Neural cell (in vitro differentiated cells): ENCODE data around the gene ZNF761. TPM values are rescaled to one million over a fixed set of nuclear protein-coding genes. Genes with fewer than 3 reads are reported as not detected.
"Not testable (repeated sequence)": the region's sequence is repeated elsewhere in the genome, so short reads cannot be mapped to it uniquely, and the experiment has no call there.

ENCODE experiments used
- H2AFZ ChIP-seq: fragments of 200-600, 300-800 bp; sonication (generic), shearing (Covaris generic); 2 replicates; pipeline ENCODE4 v1.6.0; 2014; ENCODE audit warnings: low read depth, mild to moderate bottlenecking, antibody characterized with exemption, low read length, moderate library complexity
- H3F3A ChIP-seq: fragments of 200-600 bp; shearing (Covaris generic); 2 replicates; pipeline ENCODE4 v1.6.1; 2016; ENCODE audit warnings: mild to moderate bottlenecking, moderate library complexity, mixed read lengths, antibody characterized with exemption, low read length; ENCODE audit not compliant: insufficient read depth, poor library complexity, severe bottlenecking
- H3K27ac ChIP-seq: fragments of 200-600, 300-800 bp; sonication (generic), shearing (Covaris generic); 2 replicates; pipeline ENCODE4 v1.5.1; 2014; ENCODE audit warnings: mild to moderate bottlenecking, low read length, moderate library complexity
- H3K27me3 ChIP-seq: fragments of 300-800, 200-600 bp; sonication (generic), shearing (Covaris generic); 2 replicates; pipeline ENCODE4 v1.6.0; 2014; ENCODE audit warnings: mild to moderate bottlenecking, low read depth, low read length, moderate library complexity; ENCODE audit not compliant: insufficient read depth
- H3K36me3 ChIP-seq: fragments of 300-800, 200-600 bp; sonication (generic), shearing (Covaris generic); 2 replicates; pipeline ENCODE4 v1.5.1; 2014; ENCODE audit warnings: mild to moderate bottlenecking, antibody characterized with exemption, low read length, moderate library complexity; ENCODE audit not compliant: insufficient read depth
- H3K4me2 ChIP-seq: fragments of 300-800, 200-600 bp; sonication (generic), shearing (Covaris generic); 2 replicates; pipeline ENCODE4 v1.6.0; 2014; ENCODE audit warnings: mild to moderate bottlenecking, low read length
- H3K4me3 ChIP-seq: fragments of 300-800, 200-600 bp; sonication (generic), shearing (Covaris generic); 2 replicates; pipeline ENCODE4 v1.5.1; 2014; ENCODE audit warnings: mild to moderate bottlenecking, low read length, moderate library complexity
- H3K79me2 ChIP-seq: fragments of 200-600 bp; shearing (Covaris generic); replicated peaks from 2 replicates; pipeline ENCODE4 v1.6.0; 2014; ENCODE audit warnings: mild to moderate bottlenecking, low read length, moderate library complexity; ENCODE audit not compliant: insufficient read depth
- H3K9ac ChIP-seq: fragments of 300-800, 200-600 bp; sonication (generic), shearing (Covaris generic); 2 replicates; pipeline ENCODE4 v1.6.1; 2016; ENCODE audit warnings: mild to moderate bottlenecking, low read length, mixed read lengths
- H3K9me2 ChIP-seq: fragments of 200-600 bp; shearing (Covaris generic); 2 replicates; pipeline ENCODE4 v1.6.1; 2016; ENCODE audit warnings: mild to moderate bottlenecking, low read length, mixed read lengths; ENCODE audit not compliant: insufficient read depth
- H3K9me3 ChIP-seq: fragments of 200-600, 300-800 bp; sonication (generic), shearing (Covaris generic); 2 replicates; pipeline ENCODE4 v1.6.1; 2016; ENCODE audit warnings: mild to moderate bottlenecking, mixed run types, low read length, moderate library complexity, mixed read lengths
- H4K20me1 ChIP-seq: fragments of 200-600 bp; shearing (Covaris generic); 2 replicates; pipeline ENCODE4 v1.6.1; 2016; ENCODE audit warnings: mild to moderate bottlenecking, mixed run types; ENCODE audit not compliant: insufficient read depth
- EP300 ChIP-seq: fragments of 450-650 bp; conservative IDR thresholded peaks from 2 replicates; pipeline ENCODE4 v1.6.1; 2014; ENCODE audit warnings: antibody characterized with exemption, mild to moderate bottlenecking, moderate library complexity; ENCODE audit not compliant: poor library complexity, severe bottlenecking
- MXI1 ChIP-seq: fragments of 450-650 bp; conservative IDR thresholded peaks from 2 replicates; pipeline ENCODE4 v1.6.1; 2014; ENCODE audit warnings: antibody characterized with exemption, mild to moderate bottlenecking; ENCODE audit not compliant: poor library complexity, severe bottlenecking
- POLR2AphosphoS5 ChIP-seq: IDR thresholded peaks from 2 replicates; pipeline ENCODE4 v1.6.1; 2012
- RAD21 ChIP-seq: fragments of 450-650 bp; conservative IDR thresholded peaks from 2 replicates; pipeline ENCODE4 v1.6.1; 2014; ENCODE audit warnings: antibody characterized with exemption, mild to moderate bottlenecking, moderate library complexity
- SMC3 ChIP-seq: fragments of 450-650 bp; conservative IDR thresholded peaks from 2 replicates; pipeline ENCODE4 v1.6.1; 2014; ENCODE audit warnings: antibody characterized with exemption, mild to moderate bottlenecking, moderate library complexity; ENCODE audit not compliant: poor library complexity
- polyA plus RNA-seq: library from polyadenylated mRNA; depleted of rRNA; stranded (reverse); fragments of >200 nt; gene quantifications from 2 replicates; pipeline ENCODE4 v1.2.3, GENCODE V29; 2014
- TF ChIP-seq, protein P1 (sequence below): fragments of 450-650 bp; IDR thresholded peaks from 2 replicates; pipeline ENCODE4 v1.5.1; 2014; ENCODE audit warnings: antibody characterized with exemption, mild to moderate bottlenecking, moderate library complexity; ENCODE audit not compliant: poor library complexity, severe bottlenecking

ZNF761 gene
- polyA plus RNA-seq, 1 donor from 2014 or later = 16.8 TPM

DNA sequence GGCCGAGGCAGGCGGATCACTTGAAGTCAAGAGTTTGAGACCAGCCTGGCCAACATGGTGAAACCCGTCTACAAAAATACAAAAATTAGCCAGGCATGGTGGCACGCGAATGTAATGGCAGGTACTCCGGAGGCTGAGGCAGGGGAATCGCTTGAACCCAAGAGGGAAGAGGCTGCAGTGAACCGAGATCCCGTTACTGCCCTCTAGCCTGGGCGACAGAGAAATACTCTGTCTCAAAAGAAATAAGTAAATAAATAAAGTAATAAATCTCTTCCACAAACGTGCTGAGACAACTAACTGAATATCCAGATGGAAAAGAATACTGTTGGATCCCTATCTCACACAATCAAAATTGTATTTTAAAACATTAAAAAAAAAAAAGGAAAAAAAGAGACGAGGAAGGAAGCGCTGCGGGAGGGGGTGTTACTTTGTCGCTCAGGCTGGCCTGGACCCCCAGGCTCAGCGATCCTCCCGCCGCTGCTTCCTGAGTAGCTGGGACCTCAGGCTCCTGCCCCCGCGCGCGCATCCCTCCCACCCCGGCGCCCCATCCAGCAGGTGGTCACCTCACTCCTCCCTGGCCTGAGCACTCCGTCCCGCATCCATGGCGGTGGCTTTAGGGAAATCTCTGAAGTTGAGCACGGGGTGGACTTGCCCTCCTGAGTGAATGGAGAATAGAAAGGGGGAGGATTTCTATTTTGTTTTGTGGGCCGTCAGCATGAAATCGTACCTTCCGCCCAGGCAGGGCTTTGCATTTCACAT lies 35.1 kb downstream of the ZNF761 start:
- Histone ChIP-seq H2AFZ (peak overlapping the region; percentile 71), H4K20me1 (no peaks in the 10 kb centered on the region), H3K9me3 (no peaks in the 10 kb centered on the region), H3K79me2 (no peaks in the 10 kb centered on the region), H3K9ac (peak overlapping the region; percentile 75), H3K4me2 (peak overlapping the region; percentile 55), H3K4me3 (peak overlapping the region; percentile 79), H3K9me2 (no peaks in the 10 kb centered on the region), H3K27ac (no peak overlapping the region), H3F3A (no peaks in the 10 kb centered on the region), H3K36me3 (no peaks in the 10 kb centered on the region), H3K27me3 (no peaks in the 10 kb centered on the region)
- no peak for TF ChIP-seq EP300
- TF ChIP-seq, protein P1, sequence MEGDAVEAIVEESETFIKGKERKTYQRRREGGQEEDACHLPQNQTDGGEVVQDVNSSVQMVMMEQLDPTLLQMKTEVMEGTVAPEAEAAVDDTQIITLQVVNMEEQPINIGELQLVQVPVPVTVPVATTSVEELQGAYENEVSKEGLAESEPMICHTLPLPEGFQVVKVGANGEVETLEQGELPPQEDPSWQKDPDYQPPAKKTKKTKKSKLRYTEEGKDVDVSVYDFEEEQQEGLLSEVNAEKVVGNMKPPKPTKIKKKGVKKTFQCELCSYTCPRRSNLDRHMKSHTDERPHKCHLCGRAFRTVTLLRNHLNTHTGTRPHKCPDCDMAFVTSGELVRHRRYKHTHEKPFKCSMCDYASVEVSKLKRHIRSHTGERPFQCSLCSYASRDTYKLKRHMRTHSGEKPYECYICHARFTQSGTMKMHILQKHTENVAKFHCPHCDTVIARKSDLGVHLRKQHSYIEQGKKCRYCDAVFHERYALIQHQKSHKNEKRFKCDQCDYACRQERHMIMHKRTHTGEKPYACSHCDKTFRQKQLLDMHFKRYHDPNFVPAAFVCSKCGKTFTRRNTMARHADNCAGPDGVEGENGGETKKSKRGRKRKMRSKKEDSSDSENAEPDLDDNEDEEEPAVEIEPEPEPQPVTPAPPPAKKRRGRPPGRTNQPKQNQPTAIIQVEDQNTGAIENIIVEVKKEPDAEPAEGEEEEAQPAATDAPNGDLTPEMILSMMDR = peak; percentile 29

DNA sequence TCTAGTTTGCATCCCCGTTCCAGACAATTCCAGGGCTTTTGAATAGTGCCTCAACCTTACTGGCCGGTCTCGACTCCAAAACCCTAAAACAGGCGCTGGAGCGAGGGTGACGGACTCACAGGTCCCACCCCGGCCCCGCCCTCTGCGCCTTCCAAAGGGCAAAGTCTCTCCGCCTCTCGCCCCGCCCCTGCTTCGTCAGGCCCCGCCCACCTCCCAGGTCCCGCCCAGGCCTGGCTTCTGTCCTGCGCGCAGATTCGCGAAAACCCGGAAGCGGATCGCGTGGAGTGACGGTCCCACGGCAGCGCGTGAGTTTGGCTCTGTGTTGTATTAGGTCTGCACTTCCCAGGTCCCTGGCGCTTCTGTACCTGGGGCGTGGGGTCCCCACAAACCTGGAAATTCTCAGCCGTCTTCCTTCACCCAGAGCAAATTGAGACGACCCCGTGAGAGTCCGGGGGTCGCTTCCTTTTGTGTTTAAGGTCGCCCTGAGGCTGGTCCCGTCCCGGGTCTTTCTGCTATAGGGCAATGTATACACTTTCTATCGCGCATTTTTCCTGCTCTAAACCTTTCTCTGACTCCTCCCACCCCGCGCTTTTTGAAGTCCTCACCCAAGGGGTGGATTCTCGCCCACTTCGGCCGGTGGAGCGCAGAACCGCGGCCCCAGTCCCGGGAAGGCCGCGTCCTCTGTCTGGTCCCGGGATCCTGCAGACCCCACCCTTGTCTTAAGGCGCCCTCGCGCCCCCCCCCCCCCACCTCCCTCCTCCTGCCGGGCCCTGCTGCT lies 35.9 kb downstream of the ZNF761 start, which contains the start of gene ZNF813:
TSS of gene ZNF813 (plus strand) at position 249 of the 778 bp plus-strand sequence. CDS start 16,090 bp downstream, outside the sequence.
- no peaks in the 10 kb centered on the region for H4K20me1 ChIP-seq
- no peaks in the 10 kb centered on the region for H3K36me3 ChIP-seq
- H3K4me2 ChIP-seq = peak within 1 kb of the TSS; percentile 55
- peak within 1 kb of the TSS; percentile 75 for H3K9ac ChIP-seq
- peak within 1 kb of the TSS; percentile 71 for H2AFZ ChIP-seq
- H3K27ac ChIP-seq = peak within 1 kb of the TSS; percentile 72
- peak within 1 kb of the TSS; percentile 79 for H3K4me3 ChIP-seq
- H3K9me3 ChIP-seq = no peaks in the 10 kb centered on the region
- peak; percentile 39 for TF ChIP-seq SMC3
- TF ChIP-seq MXI1 = peak; percentile 77
- TF ChIP-seq RAD21 = no peak
- TF ChIP-seq POLR2AphosphoS5 = peak; percentile 66
- TF ChIP-seq EP300 = peak; percentile 31
- TF ChIP-seq, protein P1 = no peak
- no peaks in the 10 kb centered on the region for H3K9me2 ChIP-seq
- no peaks in the 10 kb centered on the region for H3K79me2 ChIP-seq
- no peaks in the 10 kb centered on the region for H3K27me3 ChIP-seq
- no peaks in the 10 kb centered on the region for H3F3A ChIP-seq

DNA sequence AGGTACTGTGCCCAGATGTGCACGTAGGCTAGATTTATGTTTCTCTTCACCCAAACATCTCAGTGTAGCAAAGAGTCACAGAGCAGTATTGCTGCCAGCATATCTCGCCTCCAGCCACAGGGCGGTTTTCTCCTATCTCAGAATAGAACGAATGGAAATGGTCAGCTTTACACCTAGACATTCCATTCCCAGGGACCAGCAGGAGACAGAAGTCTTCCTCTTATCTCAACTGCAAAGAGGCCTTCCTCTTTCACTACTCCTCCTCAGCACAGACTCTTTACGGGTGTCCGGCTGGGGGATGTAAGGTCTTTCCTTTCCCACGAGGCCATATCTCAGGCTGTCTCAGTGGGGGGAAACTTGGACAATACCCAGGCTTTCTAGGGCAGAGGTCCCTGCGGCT lies 36.8 kb downstream of the ZNF761 start:
- H3F3A ChIP-seq, H3K9me2 ChIP-seq, H4K20me1 ChIP-seq, H3K27ac ChIP-seq, H3K27me3 ChIP-seq, H3K9me3 ChIP-seq, H3K36me3 ChIP-seq, H2AFZ ChIP-seq, H3K79me2 ChIP-seq: not testable (repeated sequence)
- H3K9ac ChIP-seq = peak overlapping the region; percentile 75
- H3K4me3 ChIP-seq = peak overlapping the region; percentile 79
- H3K4me2 ChIP-seq = peak overlapping the region; percentile 48
